Measurements from ENCODE around the gene GPX6. TPM values are rescaled to one million over a fixed set of nuclear protein-coding genes. Genes with fewer than 3 reads are reported as not detected.

The GPX6 gene
- total and polyA plus RNA-seq, 4 donors, result 1.1 TPM; not detected in 3

DNA sequence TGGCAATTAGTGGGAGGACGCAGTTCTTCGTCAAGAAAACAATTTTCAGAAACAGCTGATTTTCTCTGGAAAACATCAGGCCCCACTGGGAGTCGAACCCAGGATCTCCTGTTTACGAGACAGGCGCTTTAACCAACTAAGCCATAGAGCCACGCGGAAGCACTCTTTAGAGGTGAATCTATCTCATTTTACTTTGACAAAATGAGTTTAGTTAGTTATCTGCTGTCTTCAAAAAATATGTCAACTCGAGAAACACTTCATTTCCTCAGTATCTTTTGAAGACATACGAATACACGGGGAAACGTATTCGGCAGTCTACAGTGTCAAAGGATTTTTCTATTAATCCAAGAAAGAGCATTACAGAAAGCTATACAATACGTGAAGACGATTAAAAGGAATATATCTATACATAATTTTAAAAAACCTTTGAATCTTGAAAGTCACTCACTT, 26.7 kb downstream of the GPX6 start:
- Histone ChIP-seq H3K4me3 (no peak overlapping the region), H3K27ac (ENCODE audit: low read depth in 1 of 2, low read length in 1 of 2) (no peak overlapping the region), H3K27me3 (ENCODE audit: control insufficient read depth in 3 of 3, insufficient read depth in 3 of 3, low read length in 2 of 3) (peaks cover 0 to 3% (median 0%) of the 10 kb centered on the region in 3 donors), H3K4me1 (ENCODE audit: control insufficient read depth in 5 of 5, insufficient read depth in 5 of 5, low read length in 5 of 5) (peaks cover 0 to 4% (median 3%) of the 10 kb centered on the region in 5 donors), H3K9me3 (ENCODE audit: control insufficient read depth in 4 of 4, insufficient read depth in 3 of 4, low read length in 3 of 4) (peaks cover 0 to 1% (median 0%) of the 10 kb centered on the region in 4 donors), H3K36me3 (ENCODE audit: control insufficient read depth in 4 of 4, insufficient read depth in 4 of 4, low read length in 4 of 4) (no peaks in the 10 kb centered on the region), H3K9ac (ENCODE audit: insufficient read depth in 1 of 2, low read length in 2 of 2) (peak overlapping the region in 1 of 2 donors; percentile 77)
- no peak for ATAC-seq (ENCODE audit: insufficient read depth, low FRiP score)
- TF ChIP-seq CTCF (IDR thresholded peaks at IDR 0.05; ENCODE audit: control extremely low read depth, extremely low read depth), result no peak
- DNase-seq, result peak; percentile 59 to 89 (median 80)
- WGBS, 2 donors, result 8 to 18% methylated on average over 14 of the region's 14 CpGs

GRCh38 chr6:28486988-28487742, 28.4 kb downstream of the GPX6 start:
- Histone ChIP-seq H3K36me3 (ENCODE audit: control insufficient read depth in 4 of 4, insufficient read depth in 4 of 4, low read length in 4 of 4) (no peaks in the 10 kb centered on the region), H3K27me3 (ENCODE audit: control insufficient read depth in 3 of 3, insufficient read depth in 3 of 3, low read length in 2 of 3) (peaks cover 0 to 3% (median 0%) of the 10 kb centered on the region in 3 donors), H3K4me3 (no peak overlapping the region), H3K27ac (ENCODE audit: low read depth in 1 of 2, low read length in 1 of 2) (no peak overlapping the region), H3K4me1 (ENCODE audit: control insufficient read depth in 5 of 5, insufficient read depth in 5 of 5, low read length in 5 of 5) (peaks cover 0 to 4% (median 3%) of the 10 kb centered on the region in 5 donors), H3K9ac (ENCODE audit: insufficient read depth in 1 of 2, low read length in 2 of 2) (no peak overlapping the region), H3K9me3 (ENCODE audit: control insufficient read depth in 4 of 4, insufficient read depth in 3 of 4, low read length in 3 of 4) (peaks cover 0 to 1% (median 0%) of the 10 kb centered on the region in 4 donors)
- no peak for TF ChIP-seq CTCF (IDR thresholded peaks at IDR 0.05; ENCODE audit: control extremely low read depth, extremely low read depth)
- ATAC-seq (ENCODE audit: insufficient read depth, low FRiP score) (no peak), DNase-seq (no peak)
- WGBS, 2 donors, result 66 to 72% methylated on average over 3 of the region's 3 CpGs

DNA sequence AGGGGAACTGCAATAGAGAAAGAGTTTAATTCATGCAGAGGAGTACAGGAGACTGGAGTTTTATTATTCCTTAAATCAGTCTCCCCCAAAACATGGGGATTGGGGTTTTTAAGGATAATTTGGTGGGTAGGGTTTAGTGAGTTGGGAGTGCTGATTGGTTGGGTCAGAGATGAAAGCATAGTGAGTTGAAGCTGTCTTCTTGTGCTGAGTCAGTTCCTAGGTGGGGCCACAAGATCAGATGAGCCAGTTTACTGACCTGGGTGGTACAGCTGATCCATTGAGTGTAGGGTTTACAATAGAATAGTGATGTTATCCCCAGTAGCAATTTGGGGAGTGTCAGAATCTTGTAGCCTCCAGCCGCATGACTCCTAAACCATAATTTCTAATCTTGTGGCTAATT, 29.1 kb downstream of the GPX6 start:
- ATAC-seq (ENCODE audit: insufficient read depth, low FRiP score) (no peak), DNase-seq (no peak)
- no peak for TF ChIP-seq CTCF (IDR thresholded peaks at IDR 0.05; ENCODE audit: control extremely low read depth, extremely low read depth)
- Histone ChIP-seq H3K36me3 (ENCODE audit: control insufficient read depth in 4 of 4, insufficient read depth in 4 of 4, low read length in 4 of 4) (no peaks in the 10 kb centered on the region), H3K4me3 (no peak overlapping the region), H3K27ac (ENCODE audit: low read depth in 1 of 2, low read length in 1 of 2) (no peak overlapping the region), H3K4me1 (ENCODE audit: control insufficient read depth in 5 of 5, insufficient read depth in 5 of 5, low read length in 5 of 5) (peaks cover 0 to 4% (median 3%) of the 10 kb centered on the region in 5 donors), H3K9ac (ENCODE audit: insufficient read depth in 1 of 2, low read length in 2 of 2) (no peak overlapping the region), H3K9me3 (ENCODE audit: control insufficient read depth in 4 of 4, insufficient read depth in 3 of 4, low read length in 3 of 4) (peaks cover 0 to 1% (median 0%) of the 10 kb centered on the region in 4 donors), H3K27me3 (ENCODE audit: control insufficient read depth in 3 of 3, insufficient read depth in 3 of 3, low read length in 2 of 3) (peaks cover 0 to 8% (median 2%) of the 10 kb centered on the region in 3 donors)
- WGBS, 2 donors, result 96 to 100% methylated on average over 1 of the region's 1 CpG
